Cardiac ventricle fibroblast (primary cell): ENCODE measurements around the gene EMILIN2. TPM values are rescaled to one million over a fixed set of nuclear protein-coding genes. Genes with fewer than 3 reads are reported as not detected.

Source experiments
- total RNA-seq: library from RNA; depleted of rRNA; stranded (reverse); fragments of >200 nt; gene quantifications from 2 replicates; pipeline ENCODE4 v1.2.3, GENCODE V29; 2015

The EMILIN2 gene
- 16.3 and 20.6 TPM in 2 replicates for total RNA-seq

DNA sequence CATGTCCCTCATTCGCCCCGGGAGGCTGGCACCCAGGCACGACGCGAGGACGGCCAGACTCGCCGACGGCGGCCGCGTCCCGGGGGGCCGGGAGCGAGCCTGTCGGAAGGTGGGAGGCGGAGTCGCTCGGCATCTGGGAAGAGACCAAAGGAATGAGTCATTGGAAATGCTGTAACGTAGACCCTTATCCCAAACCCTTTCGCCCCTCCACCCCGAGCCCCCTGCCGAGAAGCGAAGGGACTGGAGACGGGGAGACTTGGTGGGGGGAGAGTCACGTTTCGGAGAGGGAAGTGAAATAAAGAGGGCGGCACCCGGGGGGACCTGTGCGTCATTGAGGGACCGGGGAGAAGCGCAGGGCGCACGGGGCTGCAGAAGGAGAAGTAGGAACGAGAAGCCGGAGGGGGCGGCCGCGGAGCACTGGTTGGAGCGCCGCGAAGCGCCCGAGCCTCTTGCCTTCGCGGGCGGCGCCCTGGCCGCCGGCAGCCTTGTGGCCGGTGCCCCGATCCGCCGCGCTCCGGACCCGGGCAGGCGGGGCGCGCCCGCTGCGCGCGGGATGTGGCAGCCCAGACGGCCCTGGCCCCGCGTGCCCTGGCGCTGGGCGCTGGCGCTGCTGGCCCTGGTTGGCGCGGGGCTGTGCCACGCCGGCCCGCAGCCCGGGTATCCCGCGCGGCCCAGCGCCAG lies at the start of gene EMILIN2:
Gene EMILIN2 (plus strand): TSS at position 371 of the 681 bp plus-strand sequence. CDS start 183 bp downstream, at position 554.

Other genes starting within 250 kb of the EMILIN2 start
- 20.3 and 29.5 TPM in 2 replicates for gene SMCHD1, start 191.3 kb upstream of the EMILIN2 start, total RNA-seq
- gene LPIN2, start 166.1 kb downstream of the EMILIN2 start, total RNA-seq = 25.6 and 26.3 TPM in 2 replicates